Heart left ventricle (tissue), 16 donors: ENCODE results near the gene ZNF140. TPM values are rescaled to one million over a fixed set of nuclear protein-coding genes. Genes with fewer than 3 reads are reported as not detected.

Experiments used
- ATAC-seq, 4 donors: fragments of 200-7000 bp; cut with Tn5 transposase; one replicate each; pipeline ENCODE4 v1.9.1; 2020 to 2022; ENCODE audit warnings: moderate library complexity in 4 of 4, mild to moderate bottlenecking in 3 of 4, moderate number of reproducible peaks in 1 of 4
- DNase-seq, 5 donors: peaks; one replicate each; pipeline ENCODE4 v3.0.0-alpha.2; 2020
- H3K27ac ChIP-seq, 12 donors: fragments of 200-600 bp; sonication (generic) in 4 of 12; one replicate each; pipeline versions ENCODE4 v1.5.0 to v1.8.0; 2016 to 2022; ENCODE audit warnings: mild to moderate bottlenecking in 2 of 12
- H3K27me3 ChIP-seq, 9 donors: fragments of 200-600 bp; sonication (generic) in 2 of 9; one replicate each; pipeline versions ENCODE4 v1.5.1 to v1.8.0; 2016 to 2022; ENCODE audit warnings: mild to moderate bottlenecking in 3 of 9
- H3K36me3 ChIP-seq, 9 donors: fragments of 200-600 bp; sonication (generic) in 2 of 9; one replicate each; pipeline versions ENCODE4 v1.5.0 to v1.8.0; 2018 to 2022; ENCODE audit warnings: mild to moderate bottlenecking in 2 of 9
- H3K4me1 ChIP-seq, 12 donors: fragments of 200-600 bp; sonication (generic) in 4 of 12; one replicate each; pipeline versions ENCODE4 v1.5.0 to v1.8.0; 2016 to 2022; ENCODE audit warnings: mild to moderate bottlenecking in 3 of 12
- H3K4me3 ChIP-seq, 12 donors: fragments of 200-600 bp; sonication (generic) in 4 of 12; one replicate each; pipeline versions ENCODE4 v1.5.0 to v1.8.0; 2017 to 2022; ENCODE audit warnings: mild to moderate bottlenecking in 9 of 12, moderate library complexity in 4 of 12
- H3K9me3 ChIP-seq, 12 donors: fragments of 200-600 bp; sonication (generic) in 4 of 12; one replicate each; pipeline versions ENCODE4 v1.5.0 to v1.8.0; 2016 to 2022; ENCODE audit warnings: mild to moderate bottlenecking in 1 of 12
- POLR2A ChIP-seq, 2 donors: fragments of 450-650 bp; IDR thresholded peaks; one replicate each; pipeline ENCODE4 v1.6.1; 2017; ENCODE audit warnings: antibody characterized with exemption in 2 of 2, mild to moderate bottlenecking in 2 of 2, moderate library complexity in 2 of 2
- WGBS, 4 donors: extraction: QIAGEN DNeasy Blood & Tissue Kit in 2 of 4; methylation state at CpG; one replicate each; pipeline versions ENCODE4 v1.1.5 to v1.1.7; 2013 to 2018; 5-methylcytosine and 5-hydroxymethylcytosine counted together
- intact Hi-C, 10 donors: fragments of 100-400 bp; cut with DNase I; formaldehyde crosslinking; loops; one replicate each; pipeline versions ENCODE4 v1.11.1 to v1.14.2; 2022
- polyA plus RNA-seq, 2 donors: library from polyadenylated mRNA; stranded (reverse); fragments of 200-250 nt; gene quantifications; one replicate each; pipeline ENCODE4 v1.2.3, GENCODE V29; 2013
- total RNA-seq, 9 donors: library from RNA; depleted of rRNA in 2 of 9; stranded (reverse); fragments of >200 nt in 2 of 9; fragmentation: NEBNext Ultra II Directional in 3 of 9; extraction: Animal tissue kit (Norgen Biotek cat#: 25700) in 3 of 9; gene quantifications; one replicate each; pipeline versions ENCODE4 v1.1.0 to v1.2.4, GENCODE V29; 2016 to 2023
- TF ChIP-seq, protein P1 (sequence below), 12 donors: fragments of 200-600 bp; sonication (generic) in 4 of 12; IDR thresholded peaks; one replicate each; pipeline versions ENCODE4 v1.5.0 to v1.8.0; 2018 to 2022; ENCODE audit warnings: antibody characterized with exemption in 12 of 12, mild to moderate bottlenecking in 5 of 12
- donor health status: ischemic (EF 13 %, LVEDD 7.1; RV severe dilation, severe dysfunction).
- donor health status: healthy with polysubstance abuse.
- donor health status: DM: no; HTN: yes; CAD: no.
- donor health status: DM: no; HTN: no; CAD: no.
- donor health status: ischemic (EF 25% LVEDD 6.9; RV normal size, moderate dysfunction).
- donor health status: ischemic (EF 25% LVEDD 5.7; RV mildly dilated, moderate dysfunction).
- donor health status: healthy.
- donor health status: DM: yes; HTN: yes; CAD: no.
- donor health status: ischemic (EF 35%, LVEDD 5.7; RV mildly dilated, moderate dysfunction).
- donor health status: nonischemic (EF 11% LVEDD 7.7; RV severe dilation, severe dysfunction).
- donor health status: DM: yes; HTN: yes; CAD: no.
- donor health status: PGD.
- donor health status: ischemic (EF 29% LVEDD 5.4; RV normal size, mild dysfunction).
- donor health status: nonischemic (EF 23%, LVEDD 6.1; RV moderate dilation, normal function).

The ZNF140 gene
- total and polyA plus RNA-seq, 11 donors, result 6.5 to 13.0 (median 8.7) TPM

DNA sequence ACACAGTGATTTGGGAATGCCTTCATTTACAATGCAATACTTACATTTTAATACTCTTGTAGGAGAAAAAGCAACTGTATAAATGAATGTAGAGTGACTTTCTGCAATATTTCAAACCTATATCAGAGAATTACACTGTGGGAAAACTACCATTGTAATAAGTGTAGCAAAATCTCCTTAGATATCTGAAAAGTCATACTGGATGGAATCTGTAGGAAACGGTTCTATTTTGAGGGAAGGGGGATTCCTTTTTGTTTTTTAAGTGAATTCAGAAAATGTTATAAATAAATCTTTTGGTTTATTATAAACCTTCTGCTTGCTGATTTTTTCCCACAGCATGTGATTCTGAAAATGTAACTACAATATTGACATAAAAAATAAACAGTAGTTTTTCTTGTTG, 26.4 kb downstream of the ZNF140 start:
- DNase-seq (no peak), ATAC-seq (no peak)
- intact Hi-C loops, result no loop called here
- no peak for TF ChIP-seq POLR2A (IDR thresholded peaks at IDR 0.05)
- TF ChIP-seq, protein P1, sequence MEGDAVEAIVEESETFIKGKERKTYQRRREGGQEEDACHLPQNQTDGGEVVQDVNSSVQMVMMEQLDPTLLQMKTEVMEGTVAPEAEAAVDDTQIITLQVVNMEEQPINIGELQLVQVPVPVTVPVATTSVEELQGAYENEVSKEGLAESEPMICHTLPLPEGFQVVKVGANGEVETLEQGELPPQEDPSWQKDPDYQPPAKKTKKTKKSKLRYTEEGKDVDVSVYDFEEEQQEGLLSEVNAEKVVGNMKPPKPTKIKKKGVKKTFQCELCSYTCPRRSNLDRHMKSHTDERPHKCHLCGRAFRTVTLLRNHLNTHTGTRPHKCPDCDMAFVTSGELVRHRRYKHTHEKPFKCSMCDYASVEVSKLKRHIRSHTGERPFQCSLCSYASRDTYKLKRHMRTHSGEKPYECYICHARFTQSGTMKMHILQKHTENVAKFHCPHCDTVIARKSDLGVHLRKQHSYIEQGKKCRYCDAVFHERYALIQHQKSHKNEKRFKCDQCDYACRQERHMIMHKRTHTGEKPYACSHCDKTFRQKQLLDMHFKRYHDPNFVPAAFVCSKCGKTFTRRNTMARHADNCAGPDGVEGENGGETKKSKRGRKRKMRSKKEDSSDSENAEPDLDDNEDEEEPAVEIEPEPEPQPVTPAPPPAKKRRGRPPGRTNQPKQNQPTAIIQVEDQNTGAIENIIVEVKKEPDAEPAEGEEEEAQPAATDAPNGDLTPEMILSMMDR (IDR thresholded peaks at IDR 0.05), result no peak
- no peak overlapping the region for H3K4me3 ChIP-seq
- H3K27ac ChIP-seq, result no peak overlapping the region
- peaks cover 14 to 91% (median 45%) of the 10 kb centered on the region in 9 donors for H3K36me3 ChIP-seq
- WGBS, 4 donors, result 92 to 100% (median 95%) methylated on average over 1 of the region's 1 CpG
- H3K4me1 ChIP-seq, result no peaks in the 10 kb centered on the region
- peaks cover 18 to 100% (median 100%) of the 10 kb centered on the region in 12 donors for H3K9me3 ChIP-seq
- H3K27me3 ChIP-seq, result no peaks in the 10 kb centered on the region

DNA sequence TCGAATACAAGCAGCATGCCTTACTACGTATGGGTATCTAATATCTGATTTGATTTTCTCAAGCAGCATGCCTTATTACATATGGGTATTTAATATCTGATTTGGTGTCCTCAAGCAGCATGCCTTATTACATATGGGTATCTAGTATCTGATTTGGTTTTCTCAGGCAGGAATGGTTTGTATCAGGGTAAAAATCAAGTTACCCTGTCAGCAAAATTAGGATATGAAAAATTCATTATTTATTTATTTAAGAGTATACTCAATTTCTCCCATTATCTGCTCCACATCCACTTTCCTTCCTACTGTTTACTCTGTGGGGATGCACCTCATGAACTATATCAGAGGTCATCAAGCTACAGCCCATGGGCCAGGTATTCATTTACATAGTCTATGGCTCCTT, 27.4 kb downstream of the ZNF140 start:
- 96 to 100% (median 96%) methylated on average over 2 of the region's 2 CpGs for WGBS, 4 donors
- Histone ChIP-seq H3K27me3 (no peaks in the 10 kb centered on the region), H3K4me3 (no peak overlapping the region), H3K9me3 (peaks cover 18 to 100% (median 99%) of the 10 kb centered on the region in 12 donors), H3K36me3 (peaks cover 13 to 80% (median 38%) of the 10 kb centered on the region in 9 donors), H3K27ac (no peak overlapping the region), H3K4me1 (no peaks in the 10 kb centered on the region)
- no peak for TF ChIP-seq POLR2A (IDR thresholded peaks at IDR 0.05)
- TF ChIP-seq, protein P1 (IDR thresholded peaks at IDR 0.05), result no peak
- no peak for DNase-seq
- intact Hi-C loops, result no loop called here
- no peak for ATAC-seq

DNA sequence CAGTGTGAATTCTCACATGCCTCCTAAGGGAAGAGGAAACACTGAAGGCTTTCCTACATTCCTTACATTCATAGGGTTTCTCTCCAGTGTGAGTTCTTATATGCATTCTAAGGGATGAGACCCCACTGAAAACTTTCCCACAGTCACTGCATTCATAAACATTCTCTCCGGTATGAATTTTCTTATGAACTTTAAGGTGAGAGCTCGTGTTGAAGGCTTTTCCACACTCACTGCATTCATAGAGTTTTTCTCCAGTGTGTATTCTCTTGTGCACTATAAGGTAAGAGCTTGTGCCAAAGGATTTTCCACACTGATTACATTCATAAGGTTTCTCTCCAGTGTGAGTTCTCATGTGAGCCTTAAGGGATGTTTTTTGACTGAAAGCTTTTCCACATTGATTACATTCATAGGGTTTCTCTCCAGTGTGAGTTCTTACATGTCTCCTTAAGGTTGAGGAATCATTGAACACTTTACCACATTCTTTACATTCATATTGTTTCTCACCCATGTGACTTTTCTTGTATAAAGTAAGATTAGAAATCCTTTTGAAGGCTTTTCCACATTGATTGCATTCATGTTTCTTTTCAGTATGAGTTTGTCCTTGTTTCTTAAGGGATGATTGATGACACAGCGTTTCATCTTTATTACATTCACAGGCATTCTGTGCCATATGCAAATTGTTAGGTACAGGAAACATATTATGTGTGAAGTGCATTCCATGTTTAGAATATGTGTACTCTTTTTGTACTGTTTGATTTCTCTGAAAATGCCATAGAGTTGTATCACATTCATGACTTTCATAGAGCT, 39.9 kb downstream of the ZNF140 start:
- TF ChIP-seq, protein P1 (IDR thresholded peaks at IDR 0.05), result no peak
- TF ChIP-seq POLR2A (IDR thresholded peaks at IDR 0.05), result no peak
- WGBS, 4 donors, result 95 to 98% (median 95%) methylated on average over 3 of the region's 3 CpGs
- Histone ChIP-seq H3K4me1 (no peaks in the 10 kb centered on the region), H3K36me3 (peaks cover 4 to 98% (median 13%) of the 10 kb centered on the region in 9 donors), H3K27ac (no peak overlapping the region), H3K4me3 (no peak overlapping the region), H3K27me3 (no peaks in the 10 kb centered on the region), H3K9me3 (peaks cover 18 to 100% (median 99%) of the 10 kb centered on the region in 12 donors)
- no peak for ATAC-seq
- intact Hi-C loops, result loop anchor here in 1 of 10 donors (5.0 kb wide), 1 partner anchor 33 kb away; no protein-coding TSS in a partner anchor
- DNase-seq, result no peak

DNA sequence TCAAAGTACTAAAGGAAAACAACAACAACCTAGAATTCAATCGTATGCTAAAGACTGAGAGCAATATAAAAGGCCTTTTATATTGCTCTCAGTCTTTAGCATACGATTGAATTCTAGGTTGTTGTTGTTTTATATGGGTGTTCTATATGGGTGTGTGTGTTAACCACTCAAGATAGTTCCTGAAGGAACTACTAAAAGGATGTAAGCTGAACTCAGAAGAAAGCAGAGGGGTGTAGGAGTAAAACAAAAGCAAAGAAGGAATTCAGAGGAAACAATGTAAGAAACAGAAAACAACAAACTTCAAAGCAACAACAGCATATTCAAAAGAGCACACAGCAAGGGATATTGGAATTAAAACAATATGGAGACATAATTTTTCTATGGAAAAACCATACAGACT, 44.0 kb downstream of the ZNF140 start:
- H3K27me3 ChIP-seq, result no peaks in the 10 kb centered on the region
- H3K4me1 ChIP-seq, result peaks cover 0 to 7% (median 0%) of the 10 kb centered on the region in 12 donors
- ATAC-seq (no peak), DNase-seq (no peak)
- no peak overlapping the region for H3K27ac ChIP-seq
- H3K9me3 ChIP-seq, result peaks cover 9 to 97% (median 88%) of the 10 kb centered on the region in 12 donors
- TF ChIP-seq, protein P1 (IDR thresholded peaks at IDR 0.05), result no peak
- no peak for TF ChIP-seq POLR2A (IDR thresholded peaks at IDR 0.05)
- H3K4me3 ChIP-seq, result no peak overlapping the region
- intact Hi-C loops, result loop anchor here in 3 of 10 donors (5.0 kb wide), 2 partner anchors 37 to 42 kb away; partner anchors contain the start of gene ZNF140 (in 2 of the 3)
- 97 to 99% (median 98%) methylated on average over 2 of the region's 2 CpGs for WGBS, 4 donors
- peaks cover 4 to 87% (median 13%) of the 10 kb centered on the region in 9 donors for H3K36me3 ChIP-seq
